HG03457 (cell line): Measurements from ENCODE around the gene MSX2.

ENCODE experiments used
- ATAC-seq: cut with Tn5 transposase; IDR thresholded peaks from one replicate; pipeline ENCODE4 v1.9.1; 2021; ENCODE audit warnings: moderate number of reproducible peaks; ENCODE audit not compliant: unreplicated experiment

MSX2 gene

DNA sequence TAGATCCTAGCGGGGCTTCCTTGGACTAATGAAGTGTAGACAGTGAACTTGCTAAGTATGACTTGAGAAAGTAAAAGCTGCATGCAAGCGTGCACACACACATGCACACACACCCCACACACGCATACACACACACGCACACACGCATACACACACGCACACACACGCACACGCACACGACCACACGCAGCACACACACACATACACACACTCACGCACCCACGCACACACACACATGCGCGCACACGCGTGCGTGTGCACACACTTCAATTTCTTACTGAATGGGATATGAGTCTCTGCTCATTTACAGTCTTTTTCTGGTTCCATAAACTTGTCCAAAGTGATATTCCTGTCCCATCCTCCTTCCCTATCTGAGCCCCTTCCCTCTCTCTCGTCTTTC is 41.2 kb downstream of the MSX2 start:
- no peak for ATAC-seq

DNA sequence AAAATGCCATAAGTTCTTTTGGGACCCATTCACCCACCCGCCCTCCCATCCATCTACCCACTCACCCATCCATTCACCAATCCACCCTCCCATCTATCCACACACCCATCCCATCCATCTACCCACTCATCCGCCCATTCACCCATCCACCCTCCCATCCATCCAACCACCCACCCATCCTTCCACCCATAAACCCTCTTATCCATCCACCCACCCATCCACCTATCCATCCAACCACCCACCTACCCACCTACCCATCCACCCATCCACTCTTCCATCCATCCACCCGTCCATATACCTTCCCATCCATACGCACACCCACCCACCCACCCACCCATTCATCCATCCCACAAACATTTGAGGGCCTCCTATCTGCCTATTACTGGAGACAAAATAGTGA is 43.3 kb downstream of the MSX2 start:
- ATAC-seq, result no peak

DNA sequence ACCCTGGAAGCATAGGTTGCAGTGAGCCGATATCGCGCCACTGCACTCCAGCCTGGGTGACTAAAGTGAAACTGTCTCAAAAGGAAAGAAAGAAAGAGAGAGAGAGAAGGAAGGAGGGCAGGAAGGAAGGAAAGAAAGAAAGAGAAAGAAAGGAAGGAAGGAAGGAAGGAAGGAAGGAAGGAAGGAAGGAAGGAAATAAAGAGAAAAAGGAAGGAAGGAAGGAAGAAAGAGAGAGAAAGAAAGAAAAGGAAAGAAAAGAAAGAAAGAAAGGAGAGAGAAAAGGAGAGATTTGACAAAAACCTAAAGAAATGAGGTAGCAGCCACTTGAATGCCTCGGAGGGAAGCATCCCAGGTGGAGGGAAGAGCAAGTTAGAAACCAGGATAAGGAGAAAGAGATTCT is 44.6 kb downstream of the MSX2 start:
- no peak for ATAC-seq

DNA sequence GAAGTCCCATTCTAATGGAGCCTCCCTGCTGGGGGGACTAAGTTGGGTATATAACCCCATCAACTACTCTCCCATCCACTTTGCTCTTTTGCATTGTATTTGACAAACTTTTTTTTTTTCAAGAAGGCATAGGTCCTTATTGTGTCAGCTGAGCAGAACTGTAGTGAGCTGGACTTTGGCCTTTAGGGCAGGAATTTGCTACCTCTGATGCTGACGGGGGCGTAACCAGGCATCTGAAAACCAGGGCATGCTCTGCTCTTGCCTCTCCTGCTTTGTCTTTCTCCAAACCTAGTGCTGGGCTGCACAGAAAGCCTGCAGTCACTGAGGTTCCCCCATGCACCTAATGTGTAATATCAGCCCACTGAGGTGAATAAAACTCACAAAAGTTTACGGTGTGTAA is 49.0 kb downstream of the MSX2 start:
- ATAC-seq, result no peak

DNA sequence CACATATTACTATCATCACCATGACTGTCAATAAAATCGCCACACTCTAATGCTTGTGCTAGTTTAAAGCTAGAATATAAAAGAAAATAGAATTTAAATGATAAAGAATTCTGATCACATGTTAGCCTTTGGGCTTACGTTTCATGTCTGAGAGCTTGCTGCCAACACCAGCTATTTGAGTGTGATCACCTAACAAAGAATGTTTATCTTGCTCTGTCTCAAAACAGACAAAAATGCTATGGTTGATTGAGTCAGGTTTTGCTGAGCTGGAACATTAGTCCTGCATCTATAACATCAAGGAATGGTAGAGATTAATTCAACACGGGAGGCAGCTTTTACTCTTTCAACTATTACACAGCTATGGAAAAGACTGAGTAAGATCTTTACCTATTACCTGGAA is 50.7 kb downstream of the MSX2 start:
- no peak for ATAC-seq

DNA sequence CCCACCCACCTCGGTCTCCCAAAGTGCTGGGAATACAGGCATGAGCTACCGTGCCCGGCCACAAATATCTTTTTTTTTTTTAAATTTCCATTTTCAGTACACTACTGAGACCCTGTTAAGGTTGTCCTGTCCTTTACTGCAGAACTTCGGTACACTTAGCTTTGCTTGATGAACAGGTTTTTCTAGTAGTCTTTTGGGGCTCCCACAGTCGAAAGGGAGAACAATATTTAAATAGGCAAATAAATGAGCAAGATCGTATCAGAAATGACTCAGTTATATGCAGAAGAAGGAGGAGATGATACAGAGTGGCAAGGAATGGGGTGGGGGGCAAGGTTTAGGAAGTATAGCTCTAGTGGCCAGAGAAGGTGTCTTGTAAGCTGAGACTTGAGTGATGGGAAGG is 52.7 kb downstream of the MSX2 start:
- no peak for ATAC-seq

DNA sequence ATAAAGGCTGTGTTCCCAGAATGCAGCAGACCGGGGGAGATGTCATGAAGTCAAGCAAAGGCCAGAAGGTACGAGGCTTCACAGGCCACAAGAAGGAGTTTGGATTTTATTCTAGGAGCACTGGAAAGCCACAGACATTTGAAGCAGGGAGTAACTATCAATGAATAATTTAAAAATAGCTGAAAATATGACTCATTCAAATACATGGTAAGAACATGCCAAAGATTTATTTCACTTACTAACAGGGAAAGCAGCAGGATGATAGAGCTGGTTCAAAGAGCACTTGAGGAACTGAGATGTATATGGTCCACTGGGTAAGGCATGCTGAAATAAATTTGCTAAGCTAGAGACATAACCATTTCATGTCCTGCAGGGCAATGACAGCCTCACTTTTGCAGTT is 53.2 kb downstream of the MSX2 start:
- ATAC-seq, result no peak
